PC-9 (cell line): ENCODE measurements around the gene CHRM1. TPM values are rescaled to one million over a fixed set of nuclear protein-coding genes. Genes with fewer than 3 reads are reported as not detected.

ENCODE experiments used
- BruUV-seq: library from RNA; stranded (reverse); fragments of 400-500 nt; replicated peaks from 2 replicates; lab custom pipeline; 2021; lab: Mats Ljungman, UMichigan
- CTCF ChIA-PET: fragments of 300-600 bp; sonication (Branson Sonifier 250); formaldehyde crosslinking; loops from one replicate; lab custom pipeline; 2022; ENCODE audit warnings: antibody characterized with exemption; lab: Charles Lee
- POLR2A ChIA-PET: fragments of 300-600 bp; sonication (Branson Sonifier 250); formaldehyde crosslinking; loops from one replicate; lab custom pipeline; 2022; ENCODE audit warnings: antibody characterized with exemption; ENCODE audit not compliant: unreplicated experiment; lab: Charles Lee
- DNase-seq, 2 experiments: peaks; one replicate each; pipeline versions ENCODE4 v3.0.0 to v3.0.0-alpha.2; 2015 to 2022; ENCODE audit warnings: mixed read lengths in 1 of 2
- H2AFZ ChIP-seq: fragments of 200-600 bp; sonication (generic); 2 replicates; pipeline ENCODE4 v1.8.1; 2017; ENCODE audit warnings: antibody characterized with exemption
- H3F3A ChIP-seq: fragments of 200-600 bp; sonication (generic); 2 replicates; pipeline ENCODE4 v1.8.1; 2017; ENCODE audit warnings: antibody characterized with exemption, mild to moderate bottlenecking, low read depth; ENCODE audit not compliant: insufficient read depth
- H3K27ac ChIP-seq: fragments of 200-600 bp; sonication (generic); 2 replicates; pipeline ENCODE4 v1.6.1; 2016; ENCODE audit warnings: mixed run types
- H3K27me3 ChIP-seq: fragments of 200-600 bp; sonication (generic); 2 replicates; pipeline ENCODE4 v1.6.1; 2016; ENCODE audit warnings: low read depth, mixed run types; ENCODE audit not compliant: insufficient read depth
- H3K36me3 ChIP-seq: fragments of 200-600 bp; sonication (generic); 2 replicates; pipeline ENCODE4 v1.6.1; 2016; ENCODE audit warnings: low read depth, mixed run types
- H3K4me1 ChIP-seq: fragments of 200-600 bp; sonication (generic); replicated peaks from 2 replicates; pipeline ENCODE4 v1.6.1; 2016; ENCODE audit warnings: mixed run types; ENCODE audit not compliant: insufficient read depth
- H3K4me2 ChIP-seq: fragments of 200-600 bp; sonication (generic); 2 replicates; pipeline ENCODE4 v1.6.1; 2017; ENCODE audit warnings: mixed run types
- H3K4me3 ChIP-seq: fragments of 200-600 bp; sonication (generic); 2 replicates; pipeline ENCODE4 v1.6.1; 2016; ENCODE audit warnings: mixed run types
- H3K79me2 ChIP-seq: fragments of 200-600 bp; sonication (generic); 2 replicates; pipeline ENCODE4 v1.6.1; 2017; ENCODE audit warnings: low read depth, mixed run types
- H3K9me2 ChIP-seq: fragments of 200-600 bp; sonication (generic); 2 replicates; pipeline ENCODE4 v1.8.1; 2017; ENCODE audit warnings: mild to moderate bottlenecking; ENCODE audit not compliant: insufficient read depth
- H3K9me3 ChIP-seq: fragments of 200-600 bp; sonication (generic); 2 replicates; pipeline ENCODE4 v1.8.1; 2016; ENCODE audit warnings: low read depth; ENCODE audit not compliant: insufficient read depth
- H4K20me1 ChIP-seq: fragments of 200-600 bp; sonication (generic); 2 replicates; pipeline ENCODE4 v1.8.1; 2017; ENCODE audit not compliant: insufficient read depth
- EZH2 ChIP-seq: fragments of 200-600 bp; sonication (generic); IDR thresholded peaks from 2 replicates; pipeline ENCODE4 v1.8.0; 2017; ENCODE audit warnings: antibody characterized with exemption, low read depth
- intact Hi-C: fragments of 100-400 bp; cut with micrococcal nuclease; formaldehyde crosslinking; loops from one replicate; pipeline ENCODE4 v1.10.0; 2022; ENCODE audit not compliant: unreplicated experiment
- total RNA-seq: library from RNA; stranded (reverse); gene quantifications from 2 replicates; pipeline ENCODE4 v1.2.3, GENCODE V29; 2021
- TF ChIP-seq, protein P1 (sequence below): fragments of 200-600 bp; sonication (generic); conservative IDR thresholded peaks from 2 replicates; pipeline ENCODE4 v1.6.1; 2017; ENCODE audit warnings: mixed run types, antibody characterized with exemption, mild to moderate bottlenecking, moderate library complexity

Gene CHRM1
- total RNA-seq, 1 experiment from 2014 or later: not detected

GRCh38 chr11:62933750-62934495 is 12.8 kb upstream of the CHRM1 start:
- no TSS peak for BruUV-seq
- TF ChIP-seq, protein P1, sequence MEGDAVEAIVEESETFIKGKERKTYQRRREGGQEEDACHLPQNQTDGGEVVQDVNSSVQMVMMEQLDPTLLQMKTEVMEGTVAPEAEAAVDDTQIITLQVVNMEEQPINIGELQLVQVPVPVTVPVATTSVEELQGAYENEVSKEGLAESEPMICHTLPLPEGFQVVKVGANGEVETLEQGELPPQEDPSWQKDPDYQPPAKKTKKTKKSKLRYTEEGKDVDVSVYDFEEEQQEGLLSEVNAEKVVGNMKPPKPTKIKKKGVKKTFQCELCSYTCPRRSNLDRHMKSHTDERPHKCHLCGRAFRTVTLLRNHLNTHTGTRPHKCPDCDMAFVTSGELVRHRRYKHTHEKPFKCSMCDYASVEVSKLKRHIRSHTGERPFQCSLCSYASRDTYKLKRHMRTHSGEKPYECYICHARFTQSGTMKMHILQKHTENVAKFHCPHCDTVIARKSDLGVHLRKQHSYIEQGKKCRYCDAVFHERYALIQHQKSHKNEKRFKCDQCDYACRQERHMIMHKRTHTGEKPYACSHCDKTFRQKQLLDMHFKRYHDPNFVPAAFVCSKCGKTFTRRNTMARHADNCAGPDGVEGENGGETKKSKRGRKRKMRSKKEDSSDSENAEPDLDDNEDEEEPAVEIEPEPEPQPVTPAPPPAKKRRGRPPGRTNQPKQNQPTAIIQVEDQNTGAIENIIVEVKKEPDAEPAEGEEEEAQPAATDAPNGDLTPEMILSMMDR: no peak
- no peak for TF ChIP-seq EZH2
- H3K4me1 ChIP-seq: no peaks in the 10 kb centered on the region

GRCh38 chr11:62933285-62933684 is 12.1 kb upstream of the CHRM1 start:
- H4K20me1 ChIP-seq: no peaks in the 10 kb centered on the region
- no peak overlapping the region for H3K4me2 ChIP-seq
- no peak for DNase-seq
- no peaks in the 10 kb centered on the region for H3K9me3 ChIP-seq
- H3K4me1 ChIP-seq: no peaks in the 10 kb centered on the region
- H3K4me3 ChIP-seq: no peak overlapping the region
- TF ChIP-seq EZH2: no peak
- H3K79me2 ChIP-seq: no peaks in the 10 kb centered on the region
- intact Hi-C loops: no loop called here
- no peaks in the 10 kb centered on the region for H3K36me3 ChIP-seq
- CTCF ChIA-PET: no interaction called here
- H2AFZ ChIP-seq: no peak overlapping the region
- H3K27me3 ChIP-seq: peaks cover 45% of the 10 kb centered on the region; the same call in 1 of the 2 replicates
- no peak overlapping the region for H3K27ac ChIP-seq
- no TSS peak for BruUV-seq
- no peaks in the 10 kb centered on the region for H3F3A ChIP-seq
- POLR2A ChIA-PET: no interaction called here
- no peaks in the 10 kb centered on the region for H3K9me2 ChIP-seq

More at GRCh38 chr11:62933750-62934495, 12.8 kb upstream of the CHRM1 start:
- H2AFZ ChIP-seq: no peak overlapping the region
- H3K36me3 ChIP-seq: no peaks in the 10 kb centered on the region
- DNase-seq: no peak
- no peaks in the 10 kb centered on the region for H4K20me1 ChIP-seq
- no peaks in the 10 kb centered on the region for H3K9me2 ChIP-seq
- ChIA-PET CTCF (no interaction called here), POLR2A (no interaction called here)
- no peaks in the 10 kb centered on the region for H3F3A ChIP-seq
- no peaks in the 10 kb centered on the region for H3K9me3 ChIP-seq
- H3K27ac ChIP-seq: no peak overlapping the region
- H3K79me2 ChIP-seq: no peaks in the 10 kb centered on the region
- H3K4me3 ChIP-seq: no peak overlapping the region
- intact Hi-C loops: no loop called here
- peaks cover 44% of the 10 kb centered on the region for H3K27me3 ChIP-seq
- H3K4me2 ChIP-seq: no peak overlapping the region

- no peak overlapping the region for H3K4me2 ChIP-seq
- DNase-seq: no peak
- H3K9me2 ChIP-seq: no peaks in the 10 kb centered on the region
- H3K79me2 ChIP-seq: no peaks in the 10 kb centered on the region
- H3K9me3 ChIP-seq: no peaks in the 10 kb centered on the region
- intact Hi-C loops: no loop called here
- no peaks in the 10 kb centered on the region for H3K4me1 ChIP-seq
- ChIA-PET CTCF (interaction anchor here (1.1 kb wide), 1 partner anchor 26 kb away, joined by 3 read pairs; no protein-coding TSS in a partner anchor), POLR2A (no interaction called here)
- no peak overlapping the region for H3K4me3 ChIP-seq
- peaks cover 49% of the 10 kb centered on the region; the same call in 1 of the 2 replicates for H3K27me3 ChIP-seq
- H3K36me3 ChIP-seq: no peaks in the 10 kb centered on the region
- no peaks in the 10 kb centered on the region for H3F3A ChIP-seq
- H2AFZ ChIP-seq: no peak overlapping the region
- H4K20me1 ChIP-seq: no peaks in the 10 kb centered on the region
- H3K27ac ChIP-seq: no peak overlapping the region
- no peak for TF ChIP-seq EZH2
- TF ChIP-seq, protein P1: no peak
- BruUV-seq: no TSS peak
These were observed 10.5 kb upstream of the CHRM1 start for GRCh38 chr11:62931499-62932278.
